ENCODE measurements around the gene LHX1. TPM values are rescaled to one million over a fixed set of nuclear protein-coding genes. Genes with fewer than 3 reads are reported as not detected.

Gene LHX1
- total RNA-seq, 2 experiments from 2014 or later: not detected

DNA sequence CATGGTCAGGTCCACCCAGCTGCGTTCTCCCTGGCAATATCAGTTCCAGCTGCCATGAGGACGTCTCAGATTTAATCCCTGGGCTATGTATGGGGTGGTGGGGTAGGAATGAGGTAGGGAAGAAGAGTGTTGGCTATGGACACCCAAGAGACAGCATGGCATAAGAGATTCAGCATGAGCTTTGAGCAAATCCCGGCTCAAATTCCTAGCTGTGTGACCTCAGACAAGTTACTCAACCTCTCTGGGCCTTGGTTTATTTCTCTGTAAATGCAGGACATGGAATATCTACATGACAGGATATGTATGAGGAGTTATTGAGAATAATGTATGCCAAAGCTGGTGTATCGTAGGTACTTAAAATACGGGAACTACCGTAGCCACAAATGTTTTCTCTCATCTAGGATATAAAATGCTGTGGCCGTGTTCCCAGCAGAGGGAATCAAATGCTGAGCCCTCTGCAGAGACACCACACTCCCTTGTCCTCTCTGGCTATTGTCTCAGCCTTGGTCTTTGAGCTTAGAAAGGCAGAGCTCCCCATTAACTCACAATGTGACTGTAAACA, 17.8 kb upstream of the LHX1 start:
- CTCF ChIA-PET (ENCODE audit: unreplicated experiment): no interaction called here
- no TSS peak for BruUV-seq (replicated peaks)
- Histone ChIP-seq H3K4me3 (ENCODE audit: low read depth, low read length, poor library complexity, severe bottlenecking) (no peak overlapping the region), H3K4me1 (ENCODE audit: insufficient read depth, low read length, poor library complexity, severe bottlenecking) (no peaks in the 10 kb centered on the region), H3K9me3 (ENCODE audit: low read length) (no peaks in the 10 kb centered on the region), H2AFZ (ENCODE audit: low read length) (no peak overlapping the region), H4K20me1 (ENCODE audit: insufficient read depth, low read length) (no peaks in the 10 kb centered on the region), H3K9me2 (ENCODE audit: insufficient read depth, low read length) (no peaks in the 10 kb centered on the region), H3K36me3 (ENCODE audit: insufficient read depth, low read length) (no peaks in the 10 kb centered on the region), H3K4me2 (ENCODE audit: low read length) (no peak overlapping the region), H3K79me2 (ENCODE audit: insufficient read depth, low read depth, low read length) (no peaks in the 10 kb centered on the region), H3K27ac (ENCODE audit: low read depth, low read length, poor library complexity, severe bottlenecking) (no peak overlapping the region)
- DNase-seq (ENCODE audit: low spot score): no peak
- intact Hi-C loops (cut with micrococcal nuclease; ENCODE audit: unreplicated experiment): no loop called here
- TF ChIP-seq, protein P1, sequence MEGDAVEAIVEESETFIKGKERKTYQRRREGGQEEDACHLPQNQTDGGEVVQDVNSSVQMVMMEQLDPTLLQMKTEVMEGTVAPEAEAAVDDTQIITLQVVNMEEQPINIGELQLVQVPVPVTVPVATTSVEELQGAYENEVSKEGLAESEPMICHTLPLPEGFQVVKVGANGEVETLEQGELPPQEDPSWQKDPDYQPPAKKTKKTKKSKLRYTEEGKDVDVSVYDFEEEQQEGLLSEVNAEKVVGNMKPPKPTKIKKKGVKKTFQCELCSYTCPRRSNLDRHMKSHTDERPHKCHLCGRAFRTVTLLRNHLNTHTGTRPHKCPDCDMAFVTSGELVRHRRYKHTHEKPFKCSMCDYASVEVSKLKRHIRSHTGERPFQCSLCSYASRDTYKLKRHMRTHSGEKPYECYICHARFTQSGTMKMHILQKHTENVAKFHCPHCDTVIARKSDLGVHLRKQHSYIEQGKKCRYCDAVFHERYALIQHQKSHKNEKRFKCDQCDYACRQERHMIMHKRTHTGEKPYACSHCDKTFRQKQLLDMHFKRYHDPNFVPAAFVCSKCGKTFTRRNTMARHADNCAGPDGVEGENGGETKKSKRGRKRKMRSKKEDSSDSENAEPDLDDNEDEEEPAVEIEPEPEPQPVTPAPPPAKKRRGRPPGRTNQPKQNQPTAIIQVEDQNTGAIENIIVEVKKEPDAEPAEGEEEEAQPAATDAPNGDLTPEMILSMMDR (conservative IDR thresholded peaks at IDR 0.05; ENCODE audit: low read length): no peak
- TF ChIP-seq EZH2phosphoT487 (IDR thresholded peaks at IDR 0.05; ENCODE audit: borderline replicate concordance, low read depth, low read length): no peak
- POLR2A ChIA-PET: interaction anchor here (0.5 kb wide), 1 partner anchor 1137 kb away, joined by 3 read pairs; no protein-coding TSS in a partner anchor

DNA sequence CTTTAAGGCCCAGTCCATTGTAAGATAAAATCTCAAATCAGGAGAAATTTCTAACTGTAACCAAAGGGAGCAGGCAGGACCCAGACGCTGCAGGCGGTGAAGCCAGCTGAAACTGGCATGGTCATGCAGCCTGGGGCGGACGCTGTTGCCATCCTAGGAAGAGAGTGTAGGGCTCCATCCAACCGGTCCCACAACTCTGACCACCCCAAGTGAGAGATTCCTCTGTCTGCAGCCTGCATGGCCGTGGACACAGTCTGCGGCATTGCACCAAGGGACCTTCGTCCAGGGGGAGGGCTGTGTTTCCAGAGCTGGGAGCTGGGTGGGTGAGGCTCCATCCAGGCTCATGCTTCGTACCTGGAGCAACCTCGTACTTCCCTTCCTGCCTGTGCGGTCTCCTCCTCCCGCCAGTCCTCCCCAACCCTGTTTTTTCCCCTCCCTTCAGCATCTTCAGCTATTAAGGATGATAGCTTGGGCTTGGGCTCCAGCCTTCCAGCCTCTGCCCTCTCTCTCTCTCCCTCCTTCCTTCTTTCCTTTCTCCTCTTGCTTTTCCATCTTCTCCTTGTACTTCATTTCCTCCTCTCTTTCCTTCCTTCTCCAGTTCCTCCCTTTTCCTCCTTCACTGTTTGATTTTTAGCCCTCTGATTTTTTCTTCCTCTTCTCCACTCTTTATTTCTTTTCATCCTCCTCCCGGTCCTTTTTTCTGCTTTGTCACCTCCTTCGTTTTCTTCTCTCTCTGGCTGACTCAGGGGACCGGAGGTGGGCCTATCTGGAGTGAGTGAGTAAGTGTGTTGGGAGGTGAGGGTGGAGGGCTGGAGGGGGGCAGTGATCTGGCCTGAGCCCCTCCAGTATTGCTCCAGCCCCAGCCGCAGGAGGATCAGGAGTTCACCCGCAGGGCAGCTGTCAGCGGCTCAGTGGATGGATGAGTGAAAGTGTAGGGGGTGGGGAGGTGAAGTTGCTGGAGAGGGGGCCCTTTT, 17.0 kb upstream of the LHX1 start:
- Histone ChIP-seq H3K4me2 (ENCODE audit: low read length) (no peak overlapping the region), H3K4me1 (ENCODE audit: insufficient read depth, low read length, poor library complexity, severe bottlenecking) (no peaks in the 10 kb centered on the region)
- POLR2A ChIA-PET: interaction anchor here (0.5 kb wide), 1 partner anchor 1138 kb away, joined by 3 read pairs; no protein-coding TSS in a partner anchor

More for the DNA sequence above, 17.0 kb upstream of the LHX1 start:
- H3K9me3 ChIP-seq (ENCODE audit: low read length): no peaks in the 10 kb centered on the region
- no TSS peak for BruUV-seq (replicated peaks)
- H3K36me3 ChIP-seq (ENCODE audit: insufficient read depth, low read length): no peaks in the 10 kb centered on the region
- no peaks in the 10 kb centered on the region for H3K9me2 ChIP-seq (ENCODE audit: insufficient read depth, low read length)
- H3K79me2 ChIP-seq (ENCODE audit: insufficient read depth, low read depth, low read length): no peaks in the 10 kb centered on the region
- intact Hi-C loops (cut with micrococcal nuclease; ENCODE audit: unreplicated experiment): no loop called here
- no peak overlapping the region for H3K27ac ChIP-seq (ENCODE audit: low read depth, low read length, poor library complexity, severe bottlenecking)
- H2AFZ ChIP-seq (ENCODE audit: low read length): no peak overlapping the region
- TF ChIP-seq, protein P1 (conservative IDR thresholded peaks at IDR 0.05; ENCODE audit: low read length): no peak
- TF ChIP-seq EZH2phosphoT487 (IDR thresholded peaks at IDR 0.05; ENCODE audit: borderline replicate concordance, low read depth, low read length): no peak
- DNase-seq (ENCODE audit: low spot score): no peak
- CTCF ChIA-PET (ENCODE audit: unreplicated experiment): no interaction called here
- H4K20me1 ChIP-seq (ENCODE audit: insufficient read depth, low read length): no peaks in the 10 kb centered on the region
- no peak overlapping the region for H3K4me3 ChIP-seq (ENCODE audit: low read depth, low read length, poor library complexity, severe bottlenecking)

All from OCI-LY7 (cell line).